GM18502 (cell line): ENCODE results near the gene MTG2.

Experiments
- ATAC-seq: cut with Tn5 transposase; IDR thresholded peaks from one replicate; pipeline ENCODE4 v1.9.1; 2021; ENCODE audit warnings: mild to moderate bottlenecking; ENCODE audit not compliant: unreplicated experiment, poor library complexity

MTG2 gene

GRCh38 chr20:62201173-62202082, 18.6 kb downstream of the MTG2 start:
- ATAC-seq, result peak; percentile 69

DNA sequence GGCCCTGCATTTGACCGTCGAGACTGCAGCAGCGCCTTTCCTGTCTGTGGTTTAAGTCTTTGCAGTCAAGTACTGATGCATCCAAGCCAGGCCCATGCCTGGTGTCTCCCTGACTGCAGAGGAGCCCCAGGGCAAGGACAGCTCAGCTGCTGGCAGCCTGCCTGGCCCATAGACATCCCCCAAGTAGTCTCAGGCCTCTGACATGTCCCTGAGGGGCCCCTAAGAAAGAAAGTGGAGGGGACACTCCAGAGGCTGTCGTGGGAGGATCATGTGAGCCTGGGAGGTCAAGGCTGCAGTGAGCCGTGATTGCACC, 19.2 kb downstream of the MTG2 start:
- ATAC-seq, result no peak

DNA sequence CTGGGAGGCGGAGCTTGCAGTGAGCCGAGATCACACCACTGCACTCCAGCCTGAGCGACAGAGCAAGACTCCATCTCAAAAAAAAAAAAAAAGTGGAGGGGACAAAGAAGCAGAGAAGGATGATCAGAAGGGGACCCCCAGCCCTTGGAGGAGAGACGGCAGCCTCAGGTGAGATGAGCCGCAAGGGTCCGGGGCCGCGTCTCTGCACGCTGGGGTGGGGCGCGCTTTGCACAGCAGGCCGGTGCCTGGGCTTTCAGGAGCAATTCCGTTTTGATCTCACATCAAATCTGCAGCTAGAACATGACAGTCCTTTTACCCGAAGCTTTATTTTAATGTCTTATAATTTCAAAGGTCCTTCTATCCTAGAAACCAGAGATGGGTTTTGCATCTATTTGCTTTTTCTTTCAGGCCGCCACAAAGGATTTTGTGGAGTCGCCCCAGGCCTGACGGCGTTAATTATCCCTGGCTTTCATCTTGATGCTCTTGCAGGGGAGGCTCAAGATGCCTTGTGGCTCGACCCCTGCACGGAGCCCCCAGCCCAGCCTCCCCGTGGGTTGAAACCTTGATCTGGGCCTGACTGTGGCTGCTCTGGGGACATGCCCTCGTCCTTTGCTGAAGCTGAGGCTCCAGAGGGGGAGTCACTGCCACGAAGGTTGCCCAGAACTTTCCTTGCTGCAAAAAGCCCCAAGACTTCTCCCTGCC, 20.0 kb downstream of the MTG2 start:
- ATAC-seq, result no peak

GRCh38 chr20:62203378-62204030, 20.7 kb downstream of the MTG2 start:
- no peak for ATAC-seq

- ATAC-seq, result no peak
Measured at GRCh38 chr20:62205618-62206387, 23.0 kb downstream of the MTG2 start.

GRCh38 chr20:62206388-62206775, 23.6 kb downstream of the MTG2 start:
- ATAC-seq, result no peak

- ATAC-seq, result no peak
Measured at GRCh38 chr20:62208061-62208794, 25.4 kb downstream of the MTG2 start.

DNA sequence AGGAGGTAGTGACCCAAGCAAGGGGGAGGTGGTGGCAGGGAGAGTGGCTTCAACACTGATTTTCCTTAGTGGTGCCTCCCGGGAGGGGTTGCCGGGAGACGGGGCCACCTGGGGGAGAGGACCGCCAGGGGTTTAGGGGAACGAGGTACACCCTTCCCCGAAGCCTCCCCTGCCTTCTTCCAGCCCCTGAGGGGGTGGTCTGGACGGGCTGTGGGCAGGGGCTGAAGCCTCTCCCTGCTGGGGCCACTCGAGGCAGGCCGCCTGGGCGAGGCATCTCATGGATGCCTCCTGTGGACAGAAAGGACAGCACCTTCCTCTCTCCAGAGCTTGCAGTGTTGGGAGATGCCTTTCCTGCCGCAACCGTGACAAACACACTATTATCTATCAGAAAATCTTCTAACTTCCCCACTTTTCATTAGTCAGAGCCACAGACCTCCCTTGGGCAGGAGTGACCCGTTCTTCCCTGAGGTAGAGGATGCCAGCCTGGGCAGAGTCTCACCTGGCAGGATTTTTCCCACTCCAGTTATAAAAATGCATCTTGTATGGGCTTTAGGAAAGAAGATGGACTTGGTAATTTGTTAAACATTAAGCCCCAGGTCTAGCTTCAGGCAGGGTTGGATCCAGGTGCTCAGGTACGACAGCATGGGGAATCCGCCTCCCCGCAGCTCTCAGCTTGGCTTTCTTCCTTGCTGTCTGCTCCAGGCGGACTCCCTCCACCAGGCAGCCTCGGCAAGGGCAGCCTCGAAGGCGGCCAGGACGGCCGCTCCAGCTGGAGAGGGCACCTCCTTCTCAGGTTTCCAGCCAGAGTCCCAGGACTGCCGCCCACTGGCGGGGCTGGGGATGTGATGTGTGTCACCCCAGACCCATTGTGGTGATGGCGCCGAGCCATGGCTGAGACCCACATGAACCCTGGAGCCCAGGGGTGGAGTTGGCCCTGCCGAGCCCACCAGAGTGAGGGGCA, 26.2 kb downstream of the MTG2 start:
- ATAC-seq, result no peak

DNA sequence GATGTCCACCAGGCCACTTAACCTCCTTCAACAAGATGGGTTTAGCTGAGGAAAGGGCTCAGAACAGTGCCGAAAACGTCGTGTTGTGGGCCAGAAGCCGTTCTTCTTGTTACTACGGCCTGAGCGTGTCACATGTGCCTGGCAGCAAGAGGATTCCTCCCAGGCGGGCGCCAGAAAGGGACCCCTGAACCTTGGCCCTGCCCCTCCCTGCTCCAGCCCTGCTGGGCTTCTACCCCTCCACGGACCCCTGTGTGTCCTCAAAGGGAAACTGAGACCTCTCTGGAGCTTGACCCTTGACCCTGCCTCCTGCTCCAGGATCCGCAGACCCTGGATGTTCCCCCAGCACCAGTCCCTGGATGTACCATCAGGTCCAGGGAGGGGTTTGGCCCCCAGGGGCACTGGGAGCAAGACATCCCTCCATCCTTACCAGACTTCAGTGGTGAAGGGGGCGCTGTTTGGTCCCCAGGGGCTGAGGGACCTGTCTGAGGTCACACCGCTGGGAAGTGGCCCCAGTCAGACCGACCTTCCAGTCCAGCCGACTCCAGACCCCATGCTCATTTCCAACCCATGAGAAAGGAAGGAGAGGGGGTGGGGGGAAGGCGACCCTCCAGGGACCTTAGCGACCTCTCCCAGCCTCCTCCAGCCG, 27.1 kb downstream of the MTG2 start:
- ATAC-seq, result no peak

- no peak for ATAC-seq
Measured at GRCh38 chr20:62210496-62210855, 27.6 kb downstream of the MTG2 start.

DNA sequence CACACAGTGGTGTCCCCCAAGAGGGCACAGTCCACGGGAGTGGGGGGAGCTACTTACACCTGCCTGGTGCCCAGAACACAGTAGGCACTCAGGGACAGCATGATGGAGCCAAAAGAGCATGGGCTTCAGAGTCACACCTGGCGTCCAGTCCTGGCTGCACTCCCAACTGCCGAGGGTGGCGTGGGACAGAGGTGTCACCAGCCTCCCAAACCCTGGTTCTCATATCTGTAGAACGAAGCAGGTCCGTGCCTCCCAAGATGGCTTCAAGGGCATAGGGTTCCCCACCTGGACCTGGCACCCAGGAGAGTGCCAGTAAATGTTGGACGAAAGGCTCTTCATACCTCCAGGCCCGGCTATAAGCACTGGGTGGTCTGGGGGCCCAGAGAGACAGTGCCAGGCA, 28.4 kb downstream of the MTG2 start:
- no peak for ATAC-seq

DNA sequence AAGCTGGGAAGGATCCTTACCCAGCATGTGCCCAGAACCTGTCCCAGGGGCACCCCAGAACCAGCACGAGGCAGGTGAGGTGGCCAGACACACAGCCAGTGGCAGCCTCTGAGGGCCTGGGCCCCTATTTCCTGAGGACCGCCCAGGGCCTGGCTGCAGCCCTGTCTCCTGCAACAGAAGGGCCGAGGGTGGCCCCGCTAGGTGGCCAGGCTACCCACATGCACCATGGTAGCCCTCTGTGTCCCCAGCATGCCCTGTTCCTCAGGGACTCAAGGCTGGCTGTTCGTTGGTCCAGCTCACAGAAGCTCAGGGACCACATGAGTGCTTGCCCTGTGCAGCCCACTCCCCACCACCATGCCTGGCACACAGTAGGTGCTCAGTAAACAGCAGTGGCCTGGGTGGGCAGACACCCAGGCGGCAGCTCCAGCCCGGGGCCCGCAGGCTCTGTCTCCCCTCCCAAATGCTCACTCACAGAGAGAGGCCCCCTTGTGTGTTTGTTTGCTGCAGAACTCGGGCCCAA, 29.0 kb downstream of the MTG2 start:
- ATAC-seq, result no peak

GRCh38 chr20:62212299-62212698, 29.5 kb downstream of the MTG2 start:
- ATAC-seq, result no peak

GRCh38 chr20:62214067-62214466, 31.2 kb downstream of the MTG2 start:
- ATAC-seq, result no peak

- ATAC-seq, result no peak
Measured at GRCh38 chr20:62215020-62215990, 32.5 kb downstream of the MTG2 start.

DNA sequence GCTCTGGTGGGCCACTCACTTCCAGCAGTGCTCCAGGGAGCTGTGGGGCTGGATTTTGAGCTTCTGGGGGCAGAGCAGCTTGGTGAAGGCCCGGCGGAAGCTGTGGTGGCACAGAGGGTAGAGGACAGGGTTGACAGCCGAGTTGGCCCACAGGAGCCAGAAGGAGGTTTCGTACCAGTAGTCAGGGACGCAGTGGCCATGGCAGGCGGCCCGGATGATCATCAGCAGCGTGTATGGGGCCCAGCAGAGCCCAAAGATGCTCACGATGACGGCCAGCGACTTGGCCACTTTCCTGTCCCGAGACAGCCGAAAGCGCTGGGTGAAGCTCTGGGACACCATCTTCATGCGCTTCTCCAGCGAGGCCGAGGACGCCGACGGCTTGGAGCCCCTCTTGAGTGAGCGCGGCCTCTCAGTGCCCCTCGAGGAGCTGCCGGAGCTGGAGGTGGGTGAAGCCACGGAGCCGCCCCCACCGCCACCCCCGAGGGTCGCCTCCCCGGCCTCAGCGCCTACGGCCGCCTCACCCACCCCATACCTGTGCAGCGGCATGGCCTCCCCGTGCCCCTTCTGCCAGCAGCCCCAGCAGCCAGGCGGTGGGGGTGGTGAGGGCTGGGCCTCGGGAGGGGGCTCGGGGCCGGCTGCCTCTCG, 33.3 kb downstream of the MTG2 start:
- no peak for ATAC-seq
